ENCODE data around the gene FGF18.

Gene FGF18

DNA sequence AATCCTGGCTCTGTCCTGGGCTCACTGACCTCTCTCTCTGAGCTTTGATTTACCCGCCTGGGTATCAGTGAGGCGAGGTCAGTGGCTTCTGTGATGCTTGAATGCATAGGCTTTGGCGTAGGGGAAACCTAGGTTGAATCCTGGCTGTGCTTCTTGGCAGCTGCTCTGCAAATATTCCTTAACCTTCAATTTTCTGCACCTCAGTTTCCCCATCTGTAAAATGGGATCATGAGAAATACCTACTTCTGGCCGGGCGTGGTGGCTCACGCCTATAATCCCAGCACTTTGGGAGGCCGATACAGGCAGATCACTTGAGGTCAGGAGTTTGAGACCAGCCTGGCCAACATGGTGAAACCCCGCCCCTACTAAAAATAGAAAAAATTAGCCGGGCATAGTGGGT lies 7.2 kb downstream of the FGF18 start:
- H3K4me3 ChIP-seq (replicated peaks; ENCODE audit: low read depth, low read length), result no peak overlapping the region
- no peak for DNase-seq (ENCODE audit: low read depth)
- TF ChIP-seq, protein P1, sequence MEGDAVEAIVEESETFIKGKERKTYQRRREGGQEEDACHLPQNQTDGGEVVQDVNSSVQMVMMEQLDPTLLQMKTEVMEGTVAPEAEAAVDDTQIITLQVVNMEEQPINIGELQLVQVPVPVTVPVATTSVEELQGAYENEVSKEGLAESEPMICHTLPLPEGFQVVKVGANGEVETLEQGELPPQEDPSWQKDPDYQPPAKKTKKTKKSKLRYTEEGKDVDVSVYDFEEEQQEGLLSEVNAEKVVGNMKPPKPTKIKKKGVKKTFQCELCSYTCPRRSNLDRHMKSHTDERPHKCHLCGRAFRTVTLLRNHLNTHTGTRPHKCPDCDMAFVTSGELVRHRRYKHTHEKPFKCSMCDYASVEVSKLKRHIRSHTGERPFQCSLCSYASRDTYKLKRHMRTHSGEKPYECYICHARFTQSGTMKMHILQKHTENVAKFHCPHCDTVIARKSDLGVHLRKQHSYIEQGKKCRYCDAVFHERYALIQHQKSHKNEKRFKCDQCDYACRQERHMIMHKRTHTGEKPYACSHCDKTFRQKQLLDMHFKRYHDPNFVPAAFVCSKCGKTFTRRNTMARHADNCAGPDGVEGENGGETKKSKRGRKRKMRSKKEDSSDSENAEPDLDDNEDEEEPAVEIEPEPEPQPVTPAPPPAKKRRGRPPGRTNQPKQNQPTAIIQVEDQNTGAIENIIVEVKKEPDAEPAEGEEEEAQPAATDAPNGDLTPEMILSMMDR (IDR thresholded peaks at IDR 0.05; ENCODE audit: low read length, missing control alignments), result no peak

DNA sequence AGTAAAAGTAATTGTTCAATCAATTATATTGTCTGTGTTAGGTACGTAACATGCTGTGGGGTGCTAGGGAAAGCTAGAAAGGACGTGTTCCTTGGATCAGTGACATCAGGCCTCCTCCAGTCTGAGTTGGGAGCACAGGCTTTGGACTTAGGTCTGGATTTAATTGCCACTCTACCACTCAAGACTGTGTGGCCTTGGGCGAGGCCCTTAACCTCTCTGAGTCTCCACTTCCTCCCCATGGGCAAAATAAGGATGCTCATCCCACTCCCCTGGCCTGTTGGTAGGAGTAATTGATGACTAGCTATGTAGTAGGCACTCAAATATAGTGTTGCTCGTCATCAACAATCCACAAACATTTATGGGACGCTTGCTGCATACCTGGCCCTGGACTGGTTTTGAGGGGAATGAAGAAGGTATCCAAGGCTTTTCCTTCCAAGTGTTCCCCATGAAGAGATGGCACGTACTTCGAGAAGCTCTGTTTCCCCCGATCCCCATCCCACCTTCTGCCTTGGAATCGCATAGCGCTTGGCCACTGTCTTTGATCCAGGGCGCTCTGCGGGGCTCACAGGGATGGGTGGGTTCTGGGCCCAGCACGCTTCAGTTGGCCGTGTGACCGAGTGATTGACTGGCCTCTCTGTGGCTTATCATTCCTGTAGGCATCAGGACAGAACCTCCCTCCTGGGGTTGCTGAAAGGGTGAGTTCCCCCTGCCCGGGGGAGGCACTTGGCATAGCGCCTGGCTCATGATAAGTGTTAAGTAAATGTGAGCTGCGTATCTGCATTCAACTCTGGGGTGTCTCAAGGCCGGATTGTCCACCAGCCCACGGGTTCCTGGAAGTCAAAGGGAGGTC lies 8.1 kb downstream of the FGF18 start:
- TF ChIP-seq, protein P1 (IDR thresholded peaks at IDR 0.05; ENCODE audit: low read length, missing control alignments), result no peak
- no peak overlapping the region for H3K4me3 ChIP-seq (replicated peaks; ENCODE audit: low read depth, low read length)
- peak; percentile 10 for DNase-seq (ENCODE audit: low read depth)

DNA sequence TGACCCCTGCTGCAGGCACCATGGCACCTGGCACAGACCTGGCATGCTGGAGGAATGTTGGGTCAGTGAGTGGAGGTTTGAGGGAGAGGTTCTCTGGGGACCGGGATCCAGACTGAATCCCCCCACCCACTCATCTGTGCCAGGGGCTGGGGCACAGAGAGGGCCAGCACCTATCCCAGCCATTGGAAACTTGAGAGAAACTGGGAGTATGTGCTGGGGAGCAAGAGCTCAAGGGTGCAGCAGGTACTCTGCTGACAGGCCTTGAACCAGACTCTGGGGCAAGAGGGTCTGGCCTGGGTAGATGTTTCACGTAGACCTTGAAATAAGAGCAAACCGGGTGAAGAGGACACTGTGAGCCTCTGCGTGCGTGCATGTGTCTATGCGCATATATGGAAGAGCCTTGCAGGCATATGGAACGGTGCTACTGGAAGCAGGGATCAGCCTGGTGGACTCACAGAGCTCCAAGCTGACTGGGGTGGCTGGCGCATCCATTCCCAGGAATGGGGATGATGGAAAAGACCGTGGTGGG lies 8.8 kb downstream of the FGF18 start:
- TF ChIP-seq, protein P1 (IDR thresholded peaks at IDR 0.05; ENCODE audit: low read length, missing control alignments), result no peak
- no peak overlapping the region for H3K4me3 ChIP-seq (replicated peaks; ENCODE audit: low read depth, low read length)
- no peak for DNase-seq (ENCODE audit: low read depth)

DNA sequence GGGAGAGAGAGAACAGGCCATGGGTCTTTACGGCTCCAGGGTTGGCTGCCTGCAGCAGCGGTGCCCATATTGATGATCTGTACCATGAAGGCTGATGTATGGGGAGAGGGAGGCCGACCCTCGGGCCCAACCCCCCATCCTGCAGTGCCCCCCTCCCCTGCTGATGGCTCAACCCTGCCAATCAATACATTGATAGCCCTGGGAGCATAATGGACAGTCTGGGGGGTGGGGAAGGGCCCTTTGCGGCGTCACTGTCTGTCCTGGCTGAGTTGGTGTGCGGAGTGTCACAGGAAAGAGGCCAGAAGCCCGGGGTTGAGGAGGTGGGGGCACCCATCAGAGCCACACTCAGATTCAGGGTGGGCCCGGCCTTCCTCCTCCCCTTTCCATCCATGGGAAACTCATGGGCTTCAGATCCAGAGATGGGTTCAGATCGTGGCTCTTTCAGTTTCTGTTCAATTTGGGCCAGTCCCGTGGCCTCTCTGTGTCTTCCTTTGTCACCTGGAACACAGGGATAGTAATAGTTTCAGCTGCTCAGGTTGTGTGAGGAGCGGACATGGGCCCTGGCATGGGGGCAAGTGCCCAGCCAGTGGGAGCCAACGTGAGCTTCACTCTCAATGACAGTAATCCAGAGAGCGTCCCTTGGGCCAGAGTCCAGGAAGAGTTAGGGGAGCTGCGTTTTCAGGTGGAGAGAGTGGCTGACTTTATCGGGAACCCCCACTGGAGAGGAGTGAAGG lies 9.5 kb downstream of the FGF18 start:
- no peak overlapping the region for H3K4me3 ChIP-seq (replicated peaks; ENCODE audit: low read depth, low read length)
- TF ChIP-seq, protein P1 (IDR thresholded peaks at IDR 0.05; ENCODE audit: low read length, missing control alignments), result no peak
- DNase-seq (ENCODE audit: low read depth), result no peak

DNA sequence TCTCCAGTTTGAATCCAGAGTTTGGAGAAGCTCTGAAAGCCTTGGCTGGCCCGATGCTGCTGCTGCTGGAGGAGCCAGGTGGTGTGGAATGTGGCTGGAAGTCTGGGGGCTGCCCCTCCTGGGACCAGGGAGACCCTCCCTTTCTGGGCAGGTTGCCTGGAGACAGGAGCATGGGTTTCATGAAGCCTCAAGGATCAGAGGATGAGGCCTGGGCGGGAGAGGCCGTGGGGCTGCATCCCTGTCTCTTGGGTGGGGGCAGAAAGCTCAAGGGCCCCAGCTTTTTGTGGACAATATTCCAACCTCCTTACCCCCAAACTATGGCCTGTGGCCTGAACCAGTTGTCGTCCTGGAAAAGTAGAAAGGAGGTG lies 10.1 kb downstream of the FGF18 start:
- TF ChIP-seq, protein P1 (IDR thresholded peaks at IDR 0.05; ENCODE audit: low read length, missing control alignments), result no peak
- no peak for DNase-seq (ENCODE audit: low read depth)
- H3K4me3 ChIP-seq (replicated peaks; ENCODE audit: low read depth, low read length), result no peak overlapping the region

DNA sequence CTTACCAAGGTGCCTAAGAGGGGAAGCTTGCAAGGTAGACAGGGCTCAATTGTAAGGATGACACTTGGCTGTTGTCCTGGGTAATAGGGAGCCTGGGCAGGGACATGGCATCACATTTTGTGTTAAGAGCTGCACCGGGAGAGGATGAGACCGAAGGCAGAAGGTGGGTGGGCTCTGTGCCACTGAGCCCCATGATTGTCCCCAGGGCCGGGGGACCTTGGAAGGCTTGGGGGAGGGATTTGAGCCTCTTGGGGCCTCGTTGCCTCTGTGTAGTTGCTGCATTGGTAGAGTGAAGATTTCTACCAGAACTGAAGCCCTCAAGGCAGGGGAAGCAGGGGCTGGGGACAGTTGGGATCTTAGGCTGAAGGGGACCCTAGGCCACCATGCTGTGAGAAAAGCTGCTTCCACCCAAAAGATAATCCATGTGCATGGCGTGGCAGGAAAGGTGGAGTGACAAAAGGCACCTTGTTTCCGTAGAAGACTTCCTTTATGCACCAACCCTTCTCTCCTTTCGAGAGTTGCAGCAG lies 11.9 kb downstream of the FGF18 start:
- TF ChIP-seq, protein P1 (IDR thresholded peaks at IDR 0.05; ENCODE audit: low read length, missing control alignments), result no peak
- H3K4me3 ChIP-seq (replicated peaks; ENCODE audit: low read depth, low read length), result no peak overlapping the region
- DNase-seq (ENCODE audit: low read depth), result no peak
